Measurements from ENCODE around the gene SPRR2E.
A peak's percentile ranks its signal among the peaks of the same experiment; 100 is the strongest.

GRCh38 chr1:153119491-153119971 lies 25.2 kb upstream of the SPRR2E start:
- TF ChIP-seq POLR2A (IDR thresholded peaks at IDR 0.05; ENCODE audit: low read length) (peak; percentile 47), GATA1 (IDR thresholded peaks at IDR 0.05; ENCODE audit: low read depth, low read length) (no peak)
